GM19099 (cell line): ENCODE data around the gene IFIT5.

ENCODE experiments used
- POLR2A ChIP-seq: IDR thresholded peaks from 3 replicates; pipeline ENCODE4 v1.6.1; 2011; ENCODE audit warnings: low read depth; ENCODE audit not compliant: insufficient read length; ENCODE audit errors: extremely low read depth

Gene IFIT5

GRCh38 chr10:89421018-89421476 lies 6.7 kb downstream of the IFIT5 start:
- no peak for TF ChIP-seq POLR2A

DNA sequence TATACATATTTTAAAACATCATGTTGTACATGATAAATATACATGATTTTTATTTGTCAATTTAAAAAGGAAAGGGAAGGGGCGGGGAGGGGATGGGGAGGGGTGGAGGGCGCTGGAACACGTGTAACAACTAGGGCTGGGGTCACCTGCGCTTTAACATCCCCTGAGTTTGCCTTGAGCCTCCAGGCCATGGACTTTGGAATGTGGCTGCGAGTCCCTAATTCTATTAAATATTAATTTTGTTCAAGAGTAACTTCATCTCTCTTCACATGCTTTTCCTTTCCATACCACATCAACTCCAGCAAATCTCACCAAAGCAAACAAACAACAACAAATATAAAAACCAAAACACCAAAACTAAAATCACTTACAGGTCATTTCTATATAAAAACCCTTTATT lies 10.6 kb downstream of the IFIT5 start:
- TF ChIP-seq POLR2A, result no peak

DNA sequence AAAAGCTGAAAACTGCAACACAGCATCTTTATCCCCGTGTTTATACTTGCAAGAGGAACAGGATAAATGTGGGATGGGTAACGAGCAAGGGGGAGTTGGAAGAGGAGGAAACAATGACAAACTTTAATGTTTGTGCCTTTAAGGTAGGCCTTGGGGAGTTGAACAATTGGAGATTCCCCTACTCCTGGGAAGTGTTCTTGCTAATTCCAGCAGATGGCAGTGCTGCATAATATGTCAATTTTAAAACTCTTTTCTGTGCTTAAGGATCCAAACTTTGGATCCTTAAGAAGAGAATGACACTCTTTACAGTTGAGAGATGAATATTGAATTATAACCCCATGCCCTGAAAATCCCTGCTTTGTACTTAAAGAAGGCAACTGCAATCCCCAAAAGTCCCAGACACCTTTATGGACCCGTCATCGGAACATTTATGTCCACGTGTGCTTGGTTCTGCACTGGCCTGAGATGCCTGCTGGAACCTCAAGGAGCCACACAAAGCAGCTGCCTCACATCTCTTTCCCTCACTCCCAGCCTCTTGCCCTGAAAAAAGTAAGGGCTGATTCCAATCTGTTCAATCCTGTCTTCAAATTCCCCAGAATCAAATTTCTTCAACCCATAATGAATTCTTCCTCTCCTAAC lies 12.0 kb downstream of the IFIT5 start:
- no peak for TF ChIP-seq POLR2A

DNA sequence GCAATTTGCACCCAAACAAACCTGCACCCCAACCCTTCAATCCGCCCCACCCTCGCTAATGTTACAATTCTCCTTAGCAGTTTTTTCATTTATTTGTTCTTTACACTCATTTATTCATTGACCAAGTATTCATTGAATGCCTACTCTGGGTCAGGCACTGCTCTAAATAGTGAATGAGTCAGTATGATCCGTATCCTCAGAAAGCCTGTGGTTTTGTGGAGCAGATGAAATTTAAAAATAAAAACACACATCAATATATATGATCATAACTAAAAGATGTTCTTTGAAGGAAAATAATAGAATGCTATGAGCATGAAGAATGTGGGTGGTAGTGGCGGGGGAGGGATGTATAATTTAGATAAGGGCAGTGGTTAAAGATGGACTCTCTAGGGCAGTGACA lies 13.3 kb downstream of the IFIT5 start:
- no peak for TF ChIP-seq POLR2A

- no peak for TF ChIP-seq POLR2A
Measured at GRCh38 chr10:89428877-89429276, 14.5 kb downstream of the IFIT5 start.

DNA sequence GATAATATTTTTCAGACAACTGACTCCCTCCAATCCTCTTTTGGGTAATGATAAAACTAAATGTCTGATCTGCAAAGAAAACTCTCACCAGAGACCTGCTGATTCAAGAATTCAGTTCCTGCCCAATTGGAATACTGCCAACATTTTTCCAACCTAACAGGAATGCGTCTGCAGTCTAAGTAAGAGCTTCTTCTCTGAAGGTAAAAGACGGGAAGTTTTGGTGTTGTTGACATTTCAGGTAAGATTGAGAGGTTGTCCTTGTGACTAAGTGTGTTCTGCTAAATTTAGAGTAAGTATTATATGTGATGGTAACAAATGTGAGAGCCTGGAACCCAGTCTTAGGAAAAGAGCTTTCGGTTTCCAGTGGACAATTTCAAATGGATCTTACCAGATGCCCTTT lies 17.6 kb downstream of the IFIT5 start:
- no peak for TF ChIP-seq POLR2A

GRCh38 chr10:89438525-89438924 lies 24.2 kb downstream of the IFIT5 start:
- TF ChIP-seq POLR2A, result no peak

GRCh38 chr10:89440226-89441009 lies 26.1 kb downstream of the IFIT5 start:
- no peak for TF ChIP-seq POLR2A

DNA sequence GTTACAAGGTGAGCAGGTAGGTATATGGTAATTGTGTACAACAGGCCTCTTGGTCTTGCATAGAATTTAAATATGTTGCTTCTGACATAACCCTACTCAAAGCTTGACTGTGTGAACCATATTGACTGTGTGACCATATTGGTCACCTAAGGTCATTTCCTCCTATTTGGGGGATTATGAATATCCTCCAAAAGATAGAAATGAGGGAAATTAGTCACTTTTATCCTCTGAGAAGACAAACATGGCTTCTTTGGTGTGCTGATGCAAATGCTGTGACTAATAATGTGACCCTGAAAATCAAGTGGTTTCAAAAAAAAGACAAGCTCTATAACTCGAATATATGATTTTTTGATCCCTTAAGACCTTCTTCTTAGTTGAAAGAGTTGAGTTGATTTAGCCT lies 27.9 kb downstream of the IFIT5 start:
- no peak for TF ChIP-seq POLR2A

GRCh38 chr10:89450901-89451300 lies 36.5 kb downstream of the IFIT5 start:
- no peak for TF ChIP-seq POLR2A

DNA sequence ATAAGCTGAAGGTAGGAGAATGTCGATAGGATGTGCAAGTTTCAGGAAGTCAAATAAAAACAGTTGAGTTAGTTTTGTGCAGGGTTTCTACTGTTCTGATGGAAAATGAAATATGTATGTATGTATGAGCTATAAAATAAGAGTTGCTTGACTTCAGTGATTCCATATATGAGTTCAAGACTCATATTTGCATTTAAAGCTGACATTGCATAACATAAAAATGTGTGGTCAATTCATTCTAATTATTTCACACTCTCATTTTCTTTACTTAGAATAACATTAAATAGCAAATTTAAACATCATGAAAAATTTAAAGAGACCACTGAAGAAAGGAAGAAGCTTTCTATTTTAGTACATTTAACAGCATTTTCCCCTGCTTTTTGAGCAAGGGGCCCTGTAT lies 37.8 kb downstream of the IFIT5 start:
- no peak for TF ChIP-seq POLR2A

GRCh38 chr10:89454561-89455347 lies 40.4 kb downstream of the IFIT5 start:
- TF ChIP-seq POLR2A, result no peak

- no peak for TF ChIP-seq POLR2A
Measured at GRCh38 chr10:89458291-89458690, 43.9 kb downstream of the IFIT5 start.

DNA sequence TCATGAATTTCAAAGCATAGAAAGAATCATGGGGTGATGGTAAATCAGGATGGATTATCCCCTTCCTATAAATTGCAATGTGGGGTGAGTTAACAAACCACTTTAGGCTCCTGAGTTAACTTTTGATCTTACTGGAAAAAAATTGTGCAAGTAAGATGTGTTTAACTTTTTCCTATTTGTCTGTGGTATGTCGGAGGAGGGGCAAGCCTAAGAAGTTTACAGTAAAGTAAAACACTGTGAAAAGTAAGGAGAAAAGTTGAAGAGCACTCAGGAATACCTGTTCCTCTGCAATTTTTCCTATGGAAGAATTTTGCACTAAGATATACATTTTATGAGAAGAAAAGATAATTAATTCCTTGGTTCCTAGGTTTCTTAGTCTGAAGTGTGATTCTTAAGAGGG lies 44.4 kb downstream of the IFIT5 start:
- no peak for TF ChIP-seq POLR2A

- no peak for TF ChIP-seq POLR2A
Measured at GRCh38 chr10:89463846-89464537, 49.6 kb downstream of the IFIT5 start.
